DOHH2 (cell line): ENCODE measurements around the gene LGR5.

Source experiments
- CTCF ChIP-seq: fragments of 200-600 bp; sonication (generic); IDR thresholded peaks from one replicate; pipeline ENCODE4 v1.5.1; 2014; ENCODE audit warnings: antibody characterized with exemption, mild to moderate bottlenecking, low read depth, low read length; ENCODE audit not compliant: poor library complexity, severe bottlenecking
- EZH2phosphoT487 ChIP-seq: fragments of 200-600 bp; sonication (generic); IDR thresholded peaks from 2 replicates; pipeline ENCODE4 v1.6.1; 2017; ENCODE audit warnings: borderline replicate concordance, mild to moderate bottlenecking, antibody characterized with exemption, low read length, moderate library complexity, mixed read lengths

- no peak for TF ChIP-seq CTCF
- no peak for TF ChIP-seq EZH2phosphoT487
Measured at GRCh38 chr12:71610031-71610795, 170.6 kb downstream of the LGR5 start.
